Panc1 (cell line): ENCODE results near the gene TNIK.

ENCODE experiments used
- SIN3A ChIP-seq: IDR thresholded peaks from 2 replicates; pipeline ENCODE4 v1.6.1; 2012; ENCODE audit warnings: low read depth, mild to moderate bottlenecking, low read length, moderate library complexity, borderline replicate concordance; ENCODE audit not compliant: insufficient read depth
- TF ChIP-seq, protein P1 (sequence below): fragments of 450-650 bp; IDR thresholded peaks from 2 replicates; pipeline ENCODE4 v1.5.1; 2017; ENCODE audit warnings: mild to moderate bottlenecking

GRCh38 chr3:171283848-171284222, 176.4 kb downstream of the TNIK start:
- TF ChIP-seq, protein P1, sequence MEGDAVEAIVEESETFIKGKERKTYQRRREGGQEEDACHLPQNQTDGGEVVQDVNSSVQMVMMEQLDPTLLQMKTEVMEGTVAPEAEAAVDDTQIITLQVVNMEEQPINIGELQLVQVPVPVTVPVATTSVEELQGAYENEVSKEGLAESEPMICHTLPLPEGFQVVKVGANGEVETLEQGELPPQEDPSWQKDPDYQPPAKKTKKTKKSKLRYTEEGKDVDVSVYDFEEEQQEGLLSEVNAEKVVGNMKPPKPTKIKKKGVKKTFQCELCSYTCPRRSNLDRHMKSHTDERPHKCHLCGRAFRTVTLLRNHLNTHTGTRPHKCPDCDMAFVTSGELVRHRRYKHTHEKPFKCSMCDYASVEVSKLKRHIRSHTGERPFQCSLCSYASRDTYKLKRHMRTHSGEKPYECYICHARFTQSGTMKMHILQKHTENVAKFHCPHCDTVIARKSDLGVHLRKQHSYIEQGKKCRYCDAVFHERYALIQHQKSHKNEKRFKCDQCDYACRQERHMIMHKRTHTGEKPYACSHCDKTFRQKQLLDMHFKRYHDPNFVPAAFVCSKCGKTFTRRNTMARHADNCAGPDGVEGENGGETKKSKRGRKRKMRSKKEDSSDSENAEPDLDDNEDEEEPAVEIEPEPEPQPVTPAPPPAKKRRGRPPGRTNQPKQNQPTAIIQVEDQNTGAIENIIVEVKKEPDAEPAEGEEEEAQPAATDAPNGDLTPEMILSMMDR = no peak
- no peak for TF ChIP-seq SIN3A
